Measurements from ENCODE around the gene MAGI2. TPM values are rescaled to one million over a fixed set of nuclear protein-coding genes. Genes with fewer than 3 reads are reported as not detected.

The MAGI2 gene
- total RNA-seq, 1 donor from 2014 or later = 5.8 TPM

DNA sequence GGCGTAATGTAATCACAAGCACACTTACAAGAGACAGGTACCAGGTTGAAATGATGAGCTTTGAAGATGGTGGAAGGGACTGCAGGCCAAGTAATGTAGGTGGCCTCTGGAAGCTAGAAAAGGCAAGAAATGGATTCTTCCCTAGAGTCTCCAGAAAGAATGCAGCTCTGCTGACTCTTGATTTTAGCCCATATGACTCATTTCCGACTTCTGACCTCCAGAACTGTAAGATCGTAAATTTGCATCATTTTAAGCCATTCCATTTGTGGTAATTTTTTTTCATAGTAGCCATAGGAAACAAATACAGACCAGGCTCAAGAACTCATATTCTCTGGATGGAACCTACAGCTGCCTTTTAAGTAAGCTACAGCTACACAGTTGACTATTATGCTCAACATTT, 315.5 kb downstream of the MAGI2 start:
- H3K27ac Mint-ChIP-seq (ENCODE audit: unreplicated experiment) = no peak overlapping the region
- H3K36me3 Mint-ChIP-seq (ENCODE audit: low read depth) = no peaks in the 10 kb centered on the region
- H3K4me1 Mint-ChIP-seq (ENCODE audit: low read depth) = no peaks in the 10 kb centered on the region
- H3K9me3 Mint-ChIP-seq (ENCODE audit: low read depth) = peaks cover 6% of the 10 kb centered on the region
- H3K27me3 Mint-ChIP-seq (ENCODE audit: low read depth) = no peaks in the 10 kb centered on the region
- H3K4me3 Mint-ChIP-seq (ENCODE audit: unreplicated experiment) = no peak overlapping the region
- TF ChIP-seq, protein P1, sequence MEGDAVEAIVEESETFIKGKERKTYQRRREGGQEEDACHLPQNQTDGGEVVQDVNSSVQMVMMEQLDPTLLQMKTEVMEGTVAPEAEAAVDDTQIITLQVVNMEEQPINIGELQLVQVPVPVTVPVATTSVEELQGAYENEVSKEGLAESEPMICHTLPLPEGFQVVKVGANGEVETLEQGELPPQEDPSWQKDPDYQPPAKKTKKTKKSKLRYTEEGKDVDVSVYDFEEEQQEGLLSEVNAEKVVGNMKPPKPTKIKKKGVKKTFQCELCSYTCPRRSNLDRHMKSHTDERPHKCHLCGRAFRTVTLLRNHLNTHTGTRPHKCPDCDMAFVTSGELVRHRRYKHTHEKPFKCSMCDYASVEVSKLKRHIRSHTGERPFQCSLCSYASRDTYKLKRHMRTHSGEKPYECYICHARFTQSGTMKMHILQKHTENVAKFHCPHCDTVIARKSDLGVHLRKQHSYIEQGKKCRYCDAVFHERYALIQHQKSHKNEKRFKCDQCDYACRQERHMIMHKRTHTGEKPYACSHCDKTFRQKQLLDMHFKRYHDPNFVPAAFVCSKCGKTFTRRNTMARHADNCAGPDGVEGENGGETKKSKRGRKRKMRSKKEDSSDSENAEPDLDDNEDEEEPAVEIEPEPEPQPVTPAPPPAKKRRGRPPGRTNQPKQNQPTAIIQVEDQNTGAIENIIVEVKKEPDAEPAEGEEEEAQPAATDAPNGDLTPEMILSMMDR (IDR thresholded peaks at IDR 0.05) = no peak
- DNase-seq (ENCODE audit: low spot score) = no peak

DNA sequence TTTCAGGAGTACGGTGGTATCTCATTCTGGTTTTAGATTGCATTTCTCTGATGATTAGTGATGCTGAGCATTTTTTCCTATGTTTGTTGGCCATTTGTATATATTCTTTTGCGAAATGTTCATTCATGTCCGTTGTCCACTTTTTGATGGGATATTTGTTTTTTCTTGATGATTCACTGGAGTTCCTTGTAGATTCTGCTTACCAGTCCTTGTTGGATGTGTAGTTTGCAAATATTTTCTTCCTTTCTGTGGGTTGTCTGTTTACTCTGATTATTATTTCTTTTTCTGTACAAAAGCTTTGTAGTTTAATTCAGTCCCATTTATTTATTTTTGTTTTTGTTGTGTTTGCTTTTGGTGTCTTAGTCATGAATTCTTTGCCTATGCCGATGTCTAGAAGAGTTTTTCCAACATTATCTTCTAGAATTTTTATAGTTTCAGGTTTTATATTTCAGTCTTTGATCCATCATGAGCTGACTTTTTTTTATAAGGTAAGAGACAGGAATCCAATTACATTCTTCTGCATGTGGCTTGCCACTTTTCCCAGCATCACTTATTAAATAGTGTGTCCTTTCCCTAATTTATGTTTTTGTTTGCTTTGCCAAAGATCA, 320.5 kb downstream of the MAGI2 start:
- Mint-ChIP-seq H3K27ac (ENCODE audit: unreplicated experiment) (no peak overlapping the region), H3K4me3 (ENCODE audit: unreplicated experiment) (no peak overlapping the region), H3K9me3 (ENCODE audit: low read depth) (peaks cover 3% of the 10 kb centered on the region), H3K36me3 (ENCODE audit: low read depth) (no peaks in the 10 kb centered on the region), H3K27me3 (ENCODE audit: low read depth) (no peaks in the 10 kb centered on the region), H3K4me1 (ENCODE audit: low read depth) (no peaks in the 10 kb centered on the region)
- no peak for DNase-seq (ENCODE audit: low spot score)
- TF ChIP-seq, protein P1 (IDR thresholded peaks at IDR 0.05) = no peak

DNA sequence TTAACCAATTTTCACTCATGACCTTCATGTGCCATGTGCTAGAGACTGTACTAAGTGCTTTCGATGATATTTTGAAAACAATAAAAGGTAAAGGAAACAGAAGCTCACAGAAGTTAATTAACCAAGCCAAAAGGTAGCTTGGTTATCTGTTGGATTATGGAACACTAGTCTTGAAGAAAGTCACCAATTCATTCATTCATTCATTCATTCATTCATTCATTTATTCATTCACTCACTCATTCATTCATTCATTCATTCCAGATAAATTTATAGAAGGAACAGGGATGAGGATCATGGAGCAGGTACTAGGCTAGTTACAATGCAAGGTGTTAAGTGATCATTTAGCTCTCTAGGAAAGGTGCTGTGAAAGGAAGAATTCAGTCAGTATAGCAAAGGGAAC, 322.8 kb downstream of the MAGI2 start:
- Mint-ChIP-seq H3K36me3 (ENCODE audit: low read depth) (no peaks in the 10 kb centered on the region), H3K4me3 (ENCODE audit: unreplicated experiment) (no peak overlapping the region), H3K4me1 (ENCODE audit: low read depth) (no peaks in the 10 kb centered on the region), H3K9me3 (ENCODE audit: low read depth) (no peaks in the 10 kb centered on the region), H3K27ac (ENCODE audit: unreplicated experiment) (no peak overlapping the region), H3K27me3 (ENCODE audit: low read depth) (no peaks in the 10 kb centered on the region)
- no peak for DNase-seq (ENCODE audit: low spot score)
- TF ChIP-seq, protein P1 (IDR thresholded peaks at IDR 0.05) = no peak

DNA sequence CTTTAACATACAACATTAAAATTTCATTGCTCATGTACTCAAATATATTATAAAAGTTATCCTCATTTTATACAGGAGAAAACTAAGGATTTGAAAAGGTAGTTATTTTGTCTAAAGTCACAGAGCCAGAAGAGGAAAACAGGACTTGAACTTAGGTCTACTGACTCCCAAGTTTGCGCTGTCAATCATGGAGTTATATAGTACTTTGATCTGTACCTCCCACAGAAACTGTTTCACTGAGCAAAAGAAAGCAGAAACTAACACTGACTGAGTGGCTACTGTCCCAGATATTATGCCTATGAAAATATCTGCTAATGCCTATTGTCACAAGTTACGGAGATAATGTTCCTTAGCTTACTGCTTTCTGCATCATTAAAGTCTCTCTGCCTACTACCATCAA, 329.1 kb downstream of the MAGI2 start:
- DNase-seq (ENCODE audit: low spot score) = no peak
- TF ChIP-seq, protein P1 (IDR thresholded peaks at IDR 0.05) = no peak
- no peaks in the 10 kb centered on the region for H3K36me3 Mint-ChIP-seq (ENCODE audit: low read depth)
- H3K27me3 Mint-ChIP-seq (ENCODE audit: low read depth) = peaks cover 3% of the 10 kb centered on the region
- no peak overlapping the region for H3K4me3 Mint-ChIP-seq (ENCODE audit: unreplicated experiment)
- no peaks in the 10 kb centered on the region for H3K4me1 Mint-ChIP-seq (ENCODE audit: low read depth)
- peaks cover 7% of the 10 kb centered on the region for H3K9me3 Mint-ChIP-seq (ENCODE audit: low read depth)
- H3K27ac Mint-ChIP-seq (ENCODE audit: unreplicated experiment) = no peak overlapping the region

DNA sequence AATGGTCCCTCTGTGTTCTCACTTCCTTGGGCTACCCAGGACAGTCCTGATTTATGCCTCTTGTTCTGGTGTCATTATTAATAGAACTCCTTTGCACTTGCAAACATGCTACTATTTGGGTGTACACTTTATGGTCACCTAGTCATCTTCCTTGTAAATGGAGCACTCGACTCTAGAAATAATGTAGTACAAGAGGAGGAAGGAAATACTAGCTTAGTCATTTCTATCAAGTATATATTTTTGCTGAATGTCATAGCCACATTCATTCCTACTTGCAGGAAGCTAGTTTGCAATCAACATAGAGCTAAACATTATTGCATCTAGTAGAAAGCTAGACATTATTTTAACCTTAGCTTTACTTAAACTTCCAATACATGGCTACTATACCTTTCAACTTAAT, 335.3 kb downstream of the MAGI2 start:
- no peak for DNase-seq (ENCODE audit: low spot score)
- H3K4me1 Mint-ChIP-seq (ENCODE audit: low read depth) = no peaks in the 10 kb centered on the region
- TF ChIP-seq, protein P1 (IDR thresholded peaks at IDR 0.05) = no peak

More for the DNA sequence above, 335.3 kb downstream of the MAGI2 start:
- Mint-ChIP-seq H3K27me3 (ENCODE audit: low read depth) (peaks cover 5% of the 10 kb centered on the region), H3K27ac (ENCODE audit: unreplicated experiment) (no peak overlapping the region), H3K9me3 (ENCODE audit: low read depth) (no peaks in the 10 kb centered on the region), H3K36me3 (ENCODE audit: low read depth) (no peaks in the 10 kb centered on the region), H3K4me3 (ENCODE audit: unreplicated experiment) (no peak overlapping the region)

Measured in chondrocyte (in vitro differentiated cells).